Kidney tubule cell (primary cell): Measurements from ENCODE around the gene MREG.
A peak's percentile ranks its signal among the peaks of the same experiment; 100 is the strongest.

Experiments
- DNase-seq: peaks from one replicate; pipeline ENCODE4 v3.0.0-alpha.2; 2018; ENCODE audit warnings: low spot score

The MREG gene

GRCh38 chr2:215918901-215919599 lies 94.3 kb downstream of the MREG start:
- no peak for DNase-seq

- DNase-seq, result peak; percentile 62
Observed at GRCh38 chr2:215917953-215918620, 95.3 kb downstream of the MREG start.

- DNase-seq, result no peak
Observed at GRCh38 chr2:215915441-215915840, 97.9 kb downstream of the MREG start.

DNA sequence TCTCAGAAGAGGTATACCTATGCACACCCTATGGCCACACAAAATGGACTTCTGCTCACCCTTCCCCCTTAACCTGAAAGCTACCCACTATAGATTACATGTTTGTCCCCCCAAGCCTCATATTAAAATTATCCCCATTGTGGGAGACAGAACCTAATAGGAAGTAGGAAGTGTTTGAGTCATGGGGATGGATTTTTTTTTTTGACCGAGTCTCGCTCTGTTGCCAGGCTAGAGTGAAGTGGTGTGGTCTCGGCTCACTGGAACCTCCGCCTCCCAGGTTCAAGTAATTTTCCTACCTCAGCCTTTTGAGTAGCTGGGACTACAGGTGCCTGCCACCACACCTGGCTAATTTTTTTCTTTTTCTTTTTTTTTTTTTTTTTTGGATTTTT lies 98.6 kb downstream of the MREG start:
- no peak for DNase-seq

GRCh38 chr2:215914054-215914776 lies 99.1 kb downstream of the MREG start:
- no peak for DNase-seq

DNA sequence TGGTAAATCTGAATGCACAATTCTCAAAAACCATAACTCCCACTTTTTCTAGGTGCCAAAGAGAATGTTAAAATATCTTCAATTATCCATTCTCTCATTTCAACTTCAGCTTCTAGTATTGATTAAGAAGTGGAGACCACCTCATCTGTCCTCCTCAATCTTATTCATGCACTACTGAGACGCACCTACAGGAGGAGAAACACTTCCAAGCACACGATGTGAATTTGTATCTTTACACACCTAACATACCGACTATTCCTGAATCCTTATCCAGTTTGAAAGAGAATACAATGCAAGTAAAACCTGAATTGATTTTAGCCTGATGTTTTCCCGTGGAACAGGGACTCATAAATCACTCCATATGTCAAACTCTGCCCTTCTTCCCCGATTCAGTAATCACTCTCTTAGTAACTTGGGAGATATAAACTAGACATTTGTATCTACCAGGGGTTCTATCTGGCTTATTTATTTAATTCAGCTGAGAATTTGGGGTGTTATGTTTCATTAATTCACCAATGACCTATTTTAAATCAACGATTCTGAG lies 101.0 kb downstream of the MREG start:
- DNase-seq, result no peak

GRCh38 chr2:215911301-215912085 lies 101.9 kb downstream of the MREG start:
- DNase-seq, result no peak

- no peak for DNase-seq
Observed at GRCh38 chr2:215910180-215910579, 103.2 kb downstream of the MREG start.

GRCh38 chr2:215907147-215907546 lies 106.2 kb downstream of the MREG start:
- DNase-seq, result no peak

GRCh38 chr2:215906458-215906857 lies 106.9 kb downstream of the MREG start:
- no peak for DNase-seq

DNA sequence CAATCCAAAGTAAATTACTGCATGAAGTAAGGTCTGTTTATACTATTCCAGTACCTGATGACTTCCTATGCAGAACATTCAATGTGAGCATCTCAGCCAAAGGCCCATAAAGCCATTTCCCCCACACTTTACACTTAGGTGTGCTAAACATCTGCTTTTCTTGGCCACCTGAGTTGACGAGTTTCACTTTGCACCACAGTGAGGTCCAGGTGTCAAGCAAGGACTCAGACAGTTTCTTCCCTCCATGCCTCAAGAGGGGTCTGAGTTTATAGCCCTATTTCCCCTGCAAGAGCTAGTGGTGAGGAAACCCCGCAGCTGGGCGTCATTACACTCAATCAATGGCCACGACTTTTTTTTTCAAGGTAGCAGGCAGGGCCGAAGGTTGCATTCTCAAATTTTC lies 107.7 kb downstream of the MREG start:
- DNase-seq, result no peak

- peak; percentile 90 for DNase-seq
Observed at GRCh38 chr2:215904101-215904500, 109.2 kb downstream of the MREG start.

DNA sequence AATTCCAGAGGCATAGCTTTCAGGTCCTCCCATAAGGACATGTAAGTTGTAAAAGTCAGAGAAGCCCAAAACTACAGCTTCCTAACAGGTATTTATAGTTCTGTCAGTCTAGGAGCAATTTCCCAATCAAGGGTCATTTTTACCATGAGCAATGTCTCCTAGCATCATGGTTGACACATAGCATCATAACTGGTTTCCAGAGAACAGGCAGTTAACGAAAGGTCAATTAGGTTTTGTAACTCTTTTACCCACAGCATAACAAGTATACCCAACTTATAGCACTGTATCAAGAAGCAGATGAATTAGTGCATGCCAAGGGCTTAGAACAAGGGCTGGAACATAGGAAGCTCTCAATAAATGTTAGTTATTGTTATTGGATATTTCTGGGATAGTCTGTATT lies 110.1 kb downstream of the MREG start:
- DNase-seq, result no peak

DNA sequence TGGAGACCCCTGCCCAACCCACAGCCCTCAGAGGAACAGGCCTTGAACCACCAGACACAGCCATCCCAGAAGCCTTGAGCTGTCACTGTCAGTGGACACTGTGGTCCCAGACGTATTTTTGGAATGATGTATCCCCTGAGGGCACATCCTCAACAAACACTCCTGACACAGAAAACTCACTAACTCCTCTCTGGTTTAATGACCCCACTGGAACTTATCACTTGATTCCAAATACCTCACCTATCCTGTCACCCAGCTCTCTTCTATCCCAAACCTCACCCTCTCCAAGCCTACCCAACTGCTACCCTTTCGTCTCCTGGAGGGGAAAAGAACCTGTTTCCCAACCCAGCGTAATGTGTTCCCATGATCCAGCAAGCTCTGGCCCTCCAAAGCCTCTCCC lies 111.6 kb downstream of the MREG start:
- no peak for DNase-seq

GRCh38 chr2:215900843-215901242 lies 112.5 kb downstream of the MREG start:
- no peak for DNase-seq

DNA sequence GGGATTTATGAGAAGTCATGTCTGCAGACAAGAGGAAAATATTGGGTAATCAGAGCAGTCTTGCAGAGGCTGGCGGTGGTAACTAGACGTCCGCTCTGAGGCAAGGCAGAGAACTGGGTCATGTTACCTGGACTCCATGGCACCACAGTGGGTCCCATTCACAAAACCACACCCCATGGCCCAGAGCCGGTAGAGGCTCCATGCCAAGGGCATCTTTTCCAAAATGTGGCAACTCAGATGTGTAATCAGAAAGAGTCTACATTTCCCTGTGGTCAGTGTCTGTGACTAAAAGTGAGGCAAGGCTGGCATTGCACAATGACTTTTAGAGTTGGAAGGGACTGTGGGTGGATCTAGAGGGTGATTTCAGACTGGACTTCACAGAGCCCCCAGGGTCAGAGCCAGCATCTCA lies 113.1 kb downstream of the MREG start:
- DNase-seq, result peak; percentile 50

DNA sequence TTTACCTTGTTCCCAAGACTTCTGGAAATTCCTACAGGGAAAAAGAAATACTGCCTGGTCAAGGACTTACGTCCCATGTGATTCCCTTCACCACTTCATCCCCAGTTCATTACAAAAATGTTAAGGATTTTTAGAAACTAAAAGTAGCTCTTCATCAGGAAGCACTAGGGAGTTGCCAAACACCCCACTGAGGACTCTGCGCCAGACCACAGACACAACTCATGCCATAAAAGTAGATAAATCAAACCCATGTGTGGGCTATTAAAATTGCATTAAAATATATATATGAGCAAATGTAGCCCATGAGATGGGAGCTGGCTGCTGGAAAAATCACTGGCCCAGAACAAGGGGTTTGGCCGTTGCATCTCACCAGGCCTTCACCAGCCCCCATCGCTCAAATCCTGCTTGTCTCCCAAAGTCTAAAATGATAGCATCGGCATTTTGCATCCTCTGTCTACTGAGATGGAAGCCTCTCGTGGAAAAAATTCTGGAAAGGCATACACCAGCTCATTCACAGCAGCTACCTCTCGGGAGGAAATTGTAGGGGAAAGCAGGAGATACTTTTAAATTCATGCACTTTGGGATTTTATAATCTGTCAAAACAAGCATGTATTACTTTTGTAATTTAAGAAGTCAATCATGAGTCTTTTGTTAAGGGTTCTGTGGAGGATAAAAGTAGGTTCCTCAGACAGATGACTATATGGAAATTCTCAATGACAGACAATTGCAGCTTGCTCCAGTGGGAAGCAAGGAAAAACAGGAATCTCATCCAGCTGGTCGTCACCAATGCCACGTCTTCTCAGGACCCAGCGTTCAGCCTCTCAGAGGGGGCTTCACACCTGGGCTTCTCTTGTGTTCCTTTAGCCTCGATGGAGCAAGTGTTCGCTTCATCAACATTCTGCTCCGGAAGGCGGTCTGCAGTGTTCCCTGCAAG lies 113.9 kb downstream of the MREG start:
- no peak for DNase-seq

DNA sequence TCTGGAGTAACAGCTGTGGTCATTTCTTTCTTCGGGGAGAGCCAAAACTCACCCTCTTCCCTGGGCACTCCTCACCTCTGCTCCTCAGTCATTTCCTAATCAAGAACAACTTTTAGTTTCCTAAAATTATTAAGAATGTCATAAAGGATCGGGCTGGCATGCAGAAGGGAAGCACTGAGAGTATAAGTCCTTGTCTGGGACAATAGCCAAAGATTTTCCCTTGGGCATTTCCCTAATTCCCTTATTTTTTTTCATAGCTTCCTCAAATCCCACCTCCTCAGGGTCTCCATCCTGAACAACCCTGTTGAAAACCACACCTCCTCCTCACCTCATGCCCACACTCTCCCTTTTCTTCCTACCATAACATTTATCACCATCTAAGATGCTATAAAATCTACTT lies 115.0 kb downstream of the MREG start:
- DNase-seq, result no peak

- no peak for DNase-seq
Observed at GRCh38 chr2:215896921-215897320, 116.4 kb downstream of the MREG start.

DNA sequence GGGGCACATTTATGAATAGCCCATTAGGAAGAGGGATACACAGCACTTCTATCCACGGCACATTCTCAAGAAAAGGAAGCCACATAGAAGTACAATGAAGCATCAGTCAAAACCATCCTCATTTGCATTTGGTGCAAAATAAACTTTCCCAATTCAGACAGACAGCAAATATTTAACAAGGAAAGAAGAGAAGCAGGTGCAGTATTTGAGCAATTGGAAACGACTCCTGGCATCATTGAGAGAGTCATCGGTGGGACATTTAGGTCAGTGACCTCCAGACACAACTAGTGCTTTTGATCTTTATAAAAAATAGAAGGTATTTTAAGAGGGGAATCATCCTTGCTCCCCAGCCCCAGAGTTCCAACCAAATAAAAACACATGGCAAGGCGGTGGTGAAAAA lies 118.0 kb downstream of the MREG start:
- DNase-seq, result no peak
